CD4-positive, alpha-beta T cell treated with Interleukin-17A for 1 hour (primary cell): ENCODE measurements around the gene SFTPA2.
A peak's percentile ranks its signal among the peaks of the same experiment; 100 is the strongest.
"Not testable (repeated sequence)": the region's sequence is repeated elsewhere in the genome, so short reads cannot be mapped to it uniquely, and the experiment has no call there.

Experiments used
- DNase-seq: peaks from one replicate; pipeline ENCODE4 v3.0.0-alpha.2; 2020

Gene SFTPA2

DNA sequence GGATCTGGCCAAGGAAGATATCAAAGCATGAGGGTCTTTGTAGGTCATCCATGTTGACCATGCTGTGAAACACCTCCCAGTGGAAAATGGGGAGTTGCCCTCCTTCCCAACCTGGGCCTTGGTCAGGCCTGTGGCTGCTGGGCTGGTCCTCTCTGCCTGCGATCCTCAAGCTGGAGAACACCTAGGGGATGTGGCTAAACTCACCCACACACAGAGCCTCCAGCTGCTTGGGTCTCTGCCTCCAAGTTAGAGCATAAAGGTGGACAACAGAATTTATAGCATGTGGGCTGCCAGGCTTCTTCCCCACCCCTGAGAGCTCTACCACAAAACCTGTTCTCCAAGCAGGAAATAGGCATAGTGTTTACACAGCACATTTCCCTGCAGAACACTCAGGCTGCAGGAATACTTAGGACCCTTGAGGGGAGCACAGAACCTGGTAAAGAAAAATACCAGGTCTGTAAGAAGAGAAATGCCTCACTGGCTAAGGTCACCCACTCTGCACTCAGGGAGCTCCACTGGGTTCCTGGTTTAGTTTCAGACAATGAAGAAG lies at the start of gene SFTPA2:
Gene SFTPA2, minus strand, starts transcription at position 248 of the 550 bp plus-strand sequence. CDS start 924 bp downstream, outside the sequence.
- DNase-seq = no peak

GRCh38 chr10:79608505-79609375 lies 48.5 kb upstream of the SFTPA2 start:
- peak; percentile 27 for DNase-seq

DNA sequence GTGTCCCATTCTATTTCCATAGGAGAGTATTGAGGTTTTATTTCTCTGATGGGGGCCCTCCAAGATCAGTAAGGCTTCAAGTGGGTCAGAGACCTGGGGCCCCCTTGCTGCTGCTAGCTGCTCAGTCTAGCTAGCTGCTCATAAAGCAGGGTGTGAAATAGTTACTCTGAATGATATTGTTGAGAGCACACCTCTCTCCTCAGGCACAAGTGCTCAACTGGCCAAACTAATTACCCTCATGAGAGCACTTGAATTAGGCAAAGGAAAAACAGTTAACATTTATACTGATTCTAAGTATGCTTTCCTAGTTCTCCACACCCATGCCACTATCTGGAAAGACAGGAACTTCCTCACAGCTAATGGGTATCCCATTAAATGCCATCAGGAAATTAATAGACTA lies 45.1 kb upstream of the SFTPA2 start:
- DNase-seq = no peak

- no peak for DNase-seq
These were observed 44.1 kb upstream of the SFTPA2 start for GRCh38 chr10:79604294-79604693.

DNA sequence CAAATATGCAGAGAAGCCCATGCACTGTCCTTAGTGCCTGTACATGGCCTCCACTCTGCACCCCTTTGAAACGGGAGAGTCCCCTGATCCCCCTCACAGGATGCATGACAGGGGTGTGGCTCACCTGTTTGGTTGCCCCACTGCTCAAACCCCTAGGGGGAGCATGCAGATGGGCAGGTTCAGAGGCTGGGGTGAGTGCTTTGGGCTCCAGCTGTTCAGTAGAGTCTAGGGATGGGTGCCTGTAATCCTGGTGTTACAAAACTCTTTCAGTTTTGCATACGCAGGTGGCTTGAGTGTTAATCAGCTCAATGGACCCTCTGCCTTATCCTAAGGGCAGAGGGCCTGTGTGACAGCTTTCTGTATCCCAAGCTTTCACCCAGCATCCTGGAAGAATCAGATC lies 42.7 kb upstream of the SFTPA2 start:
- DNase-seq = no peak

DNA sequence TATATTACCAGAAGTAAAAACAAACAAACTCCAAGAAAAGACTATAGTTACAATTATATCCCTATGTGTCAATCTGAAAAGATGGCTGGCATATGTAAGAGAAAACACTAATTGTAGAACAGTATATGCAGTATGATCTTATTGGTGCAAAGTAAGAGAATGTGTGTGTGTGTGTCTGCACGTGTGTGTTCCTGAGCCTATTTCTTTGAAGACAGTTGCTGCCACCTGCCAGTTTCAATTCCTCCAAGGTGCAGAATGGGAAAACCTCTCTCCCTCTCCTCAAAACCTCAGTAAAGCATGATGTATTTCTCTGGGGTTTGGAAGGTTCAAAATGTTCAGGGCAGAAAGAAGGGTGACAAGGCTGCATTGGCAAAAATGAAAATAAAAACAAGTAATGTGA lies 41.7 kb upstream of the SFTPA2 start:
- no peak for DNase-seq

DNA sequence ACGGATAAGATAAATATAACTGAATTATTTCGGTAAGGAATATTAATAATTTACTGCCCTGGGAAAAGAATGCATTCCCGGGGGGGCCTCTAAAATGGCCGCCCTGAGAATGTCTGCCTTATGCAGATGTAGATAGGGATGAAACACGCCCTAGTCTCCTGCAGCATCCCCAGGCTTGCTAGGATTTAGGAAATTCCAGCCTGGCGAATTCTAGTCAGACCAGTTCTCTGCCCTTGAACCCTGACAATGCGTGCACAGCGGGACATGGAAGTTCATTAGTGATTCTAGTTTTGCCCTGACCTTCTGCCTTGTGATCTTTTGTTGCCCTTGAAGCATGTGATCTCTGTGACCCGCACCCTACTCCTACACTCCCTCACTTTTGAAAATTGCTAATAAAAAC lies 39.4 kb upstream of the SFTPA2 start:
- DNase-seq = not testable (repeated sequence)

DNA sequence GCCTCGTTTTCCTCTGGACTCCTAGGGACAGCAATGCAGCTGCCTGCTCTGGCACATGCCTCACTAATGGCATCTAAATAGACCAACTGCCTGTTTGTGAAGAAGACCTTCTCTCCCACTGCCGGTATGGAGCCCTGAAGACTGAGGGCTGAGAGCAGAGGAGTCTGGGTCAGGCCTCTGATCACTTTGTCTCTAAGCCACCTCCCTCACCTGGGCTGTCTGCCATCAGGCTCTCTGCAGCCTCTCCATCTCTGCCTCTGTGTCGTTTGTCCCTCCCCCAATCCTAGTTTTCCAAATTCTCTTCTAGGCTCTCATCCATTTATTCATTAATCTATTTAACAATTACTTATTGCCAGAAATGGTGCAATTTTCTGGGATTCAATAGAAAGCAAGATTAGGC lies 35.3 kb upstream of the SFTPA2 start:
- DNase-seq = no peak

GRCh38 chr10:79594565-79594964 lies 34.4 kb upstream of the SFTPA2 start:
- not testable (repeated sequence) for DNase-seq

DNA sequence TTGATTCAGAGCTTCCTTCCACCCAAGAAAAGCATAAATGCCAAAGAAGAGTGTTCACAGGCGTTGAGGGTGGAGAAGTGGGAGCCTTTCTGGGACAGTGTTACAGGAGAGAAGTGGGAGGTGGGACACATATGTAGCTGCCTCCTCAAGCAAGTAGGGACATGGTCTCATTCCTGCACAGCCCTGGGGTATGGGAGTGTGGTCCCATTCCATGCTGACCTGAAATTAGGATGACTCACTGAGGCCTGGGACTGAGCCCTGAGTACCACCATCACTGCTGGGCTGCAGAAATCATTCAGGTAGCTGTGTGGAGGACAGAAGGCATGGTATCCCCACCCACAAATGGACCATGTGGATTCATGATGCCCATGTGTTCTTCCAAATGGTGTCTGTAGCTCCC lies 33.2 kb upstream of the SFTPA2 start:
- DNase-seq = no peak

GRCh38 chr10:79588800-79589199 lies 28.6 kb upstream of the SFTPA2 start:
- no peak for DNase-seq

GRCh38 chr10:79586933-79587332 lies 26.7 kb upstream of the SFTPA2 start:
- no peak for DNase-seq

DNA sequence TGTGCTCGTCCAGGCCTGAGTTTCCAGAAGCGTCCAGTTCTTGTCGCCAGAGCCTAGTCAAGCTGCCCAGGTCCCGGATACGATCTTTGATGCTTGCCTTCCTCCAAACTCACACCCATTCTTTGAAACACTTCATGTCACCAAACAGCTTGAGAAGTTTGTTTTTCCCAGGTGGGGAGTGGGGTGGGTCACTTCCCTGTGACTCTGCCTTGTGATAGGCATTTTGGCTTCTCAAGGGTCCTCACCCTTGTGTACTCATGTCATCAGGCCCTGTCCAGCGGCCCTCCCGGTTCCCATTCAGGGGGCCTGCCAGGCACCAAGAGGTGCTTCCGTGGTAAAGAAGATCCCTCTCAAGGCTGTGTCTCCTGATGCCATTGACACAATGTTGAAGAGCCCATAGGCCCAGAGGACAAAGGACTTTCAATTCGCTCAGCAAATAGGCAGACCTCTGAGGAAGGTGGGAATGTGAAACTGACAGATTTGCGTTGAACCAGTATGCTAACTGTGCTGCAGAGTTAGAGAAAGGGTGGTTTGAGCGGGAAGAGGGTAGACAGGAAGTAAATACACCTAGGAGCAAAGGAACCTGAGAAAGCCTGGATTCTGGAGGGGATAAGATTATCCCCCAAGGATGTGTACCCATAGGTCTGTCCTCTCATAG lies 25.8 kb upstream of the SFTPA2 start:
- DNase-seq = no peak

- no peak for DNase-seq
These were observed 23.3 kb upstream of the SFTPA2 start for GRCh38 chr10:79583488-79584024.

DNA sequence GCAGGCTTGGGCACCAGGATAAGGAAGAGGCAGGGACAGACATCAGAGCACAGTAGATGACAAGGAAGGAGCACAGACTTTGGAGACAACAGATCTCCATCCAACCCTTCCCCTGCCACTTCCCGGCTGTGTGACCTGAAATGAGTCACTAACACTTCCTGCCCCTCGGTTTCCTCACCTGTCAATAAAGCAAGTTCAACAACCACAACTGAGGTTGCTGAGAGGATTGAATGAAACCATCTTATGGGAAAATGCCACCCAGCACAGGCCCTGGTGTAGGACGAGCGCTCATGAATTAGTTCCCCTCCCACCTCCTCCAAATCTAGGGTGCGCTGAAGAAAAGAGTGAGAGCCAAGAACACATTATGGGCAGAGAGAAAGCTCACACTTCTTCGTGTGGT lies 22.7 kb upstream of the SFTPA2 start:
- DNase-seq = not testable (repeated sequence)

- DNase-seq = no peak
These were observed 21.9 kb upstream of the SFTPA2 start for GRCh38 chr10:79582096-79582495.

GRCh38 chr10:79581044-79581443 lies 20.8 kb upstream of the SFTPA2 start:
- DNase-seq = no peak

DNA sequence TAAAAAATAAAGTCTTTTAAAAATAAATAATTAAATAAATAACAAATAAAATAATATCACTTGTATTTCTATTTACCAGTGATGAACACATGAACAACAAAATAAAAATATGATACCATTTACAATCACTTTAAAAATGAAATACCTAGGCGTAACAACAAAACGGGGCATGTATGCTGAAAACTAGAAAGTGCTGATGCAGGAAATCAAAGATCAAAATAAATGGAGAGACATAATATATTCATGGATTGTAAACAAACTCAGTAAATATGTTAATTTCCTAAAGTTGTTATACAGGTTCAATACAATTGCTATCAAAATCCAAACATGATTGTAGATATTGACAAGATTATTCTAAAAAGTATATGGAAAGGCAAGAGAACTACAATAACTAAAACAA lies 19.2 kb upstream of the SFTPA2 start:
- no peak for DNase-seq

GRCh38 chr10:79570624-79571023 lies 10.4 kb upstream of the SFTPA2 start:
- DNase-seq = not testable (repeated sequence)

DNA sequence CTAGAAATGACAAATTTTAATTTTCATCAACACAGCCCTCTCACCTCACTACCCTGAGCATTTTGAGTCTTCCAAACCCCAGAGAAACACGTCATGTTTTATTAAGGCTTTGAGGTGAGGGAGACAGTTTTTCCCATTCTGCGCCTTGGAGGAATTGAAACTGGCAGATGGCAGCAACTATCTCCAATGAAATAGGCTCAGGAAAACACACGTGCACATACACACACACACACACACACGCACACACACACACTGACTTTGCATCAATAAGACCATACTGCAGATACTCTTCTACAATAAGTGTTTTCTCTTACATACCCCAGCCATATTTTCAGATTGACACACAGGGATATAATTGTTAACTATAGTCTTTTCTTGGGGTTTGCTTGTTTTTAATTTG lies 3.2 kb upstream of the SFTPA2 start:
- DNase-seq = no peak

DNA sequence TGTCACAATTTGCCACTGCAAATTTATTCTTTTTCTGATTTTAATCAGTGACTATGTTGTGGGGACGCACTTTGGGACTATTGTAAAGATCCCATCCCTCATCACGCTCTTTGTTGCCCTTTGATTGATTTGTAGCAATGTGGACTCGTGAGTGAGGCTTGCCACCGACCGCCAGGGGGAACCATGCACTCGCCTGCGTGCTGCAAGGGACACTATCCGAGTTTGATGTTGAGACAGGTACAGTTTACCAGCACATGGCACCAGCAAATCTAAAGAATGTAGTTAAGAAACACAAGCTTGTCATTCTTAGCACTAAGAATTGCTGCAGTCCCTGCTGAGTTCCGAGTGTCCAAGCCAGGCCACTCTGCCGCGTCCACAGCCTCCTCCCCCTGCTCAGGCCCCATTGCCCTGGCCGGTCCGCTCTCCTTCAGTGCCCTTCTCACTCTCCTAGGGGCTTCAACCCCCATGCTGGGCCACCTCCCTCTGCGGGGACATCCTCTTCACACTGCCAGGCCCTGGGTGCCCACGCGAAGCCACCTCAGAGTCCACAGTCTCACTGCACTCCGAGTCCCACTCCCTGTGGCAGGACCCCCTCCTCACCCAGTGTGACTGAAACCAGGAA lies 2.0 kb upstream of the SFTPA2 start:
- peak; percentile 55 for DNase-seq

GRCh38 chr10:79561257-79561656 lies 1.1 kb upstream of the SFTPA2 start:
- DNase-seq = no peak

GRCh38 chr10:79559726-79560125 lies 481 bp downstream of the SFTPA2 start:
- no peak for DNase-seq
